Colonic mucosa (tissue), 4 donors: ENCODE data around the gene TNIP1. TPM values are rescaled to one million over a fixed set of nuclear protein-coding genes. Genes with fewer than 3 reads are reported as not detected.

Experiments
- DNase-seq: peaks from one replicate; pipeline ENCODE4 v3.0.0-alpha.2; 2020
- H3K27ac ChIP-seq: fragments of 200-600 bp; one replicate; pipeline ENCODE4 v1.8.0; 2021
- H3K27me3 ChIP-seq: fragments of 200-600 bp; one replicate; pipeline ENCODE4 v1.8.0; 2021
- H3K36me3 ChIP-seq: fragments of 200-600 bp; one replicate; pipeline ENCODE4 v1.8.0; 2021
- H3K4me1 ChIP-seq: fragments of 200-600 bp; one replicate; pipeline ENCODE4 v1.8.0; 2021; ENCODE audit warnings: mild to moderate bottlenecking
- H3K4me3 ChIP-seq: fragments of 200-600 bp; one replicate; pipeline ENCODE4 v1.8.0; 2021
- H3K9ac ChIP-seq, 2 donors: one replicate each; pipeline ENCODE4 v1.7.0; 2013; ENCODE audit warnings: control low read depth in 2 of 2, low read depth in 2 of 2, low read length in 2 of 2
- H3K9me3 ChIP-seq: fragments of 200-600 bp; one replicate; pipeline ENCODE4 v1.8.0; 2021
- CTCF ChIP-seq: fragments of 200-600 bp; IDR thresholded peaks from one replicate; pipeline ENCODE4 v1.8.0; 2022; ENCODE audit warnings: antibody characterized with exemption, mild to moderate bottlenecking
- intact Hi-C: fragments of 100-400 bp; cut with DNase I; formaldehyde crosslinking; loops from one replicate; pipeline ENCODE4 v1.14.1; 2022
- total RNA-seq, 2 donors: library from RNA; stranded (reverse); fragmentation: NEBNext Ultra II Directional in 1 of 2; extraction: Animal tissue kit (Norgen Biotek cat#: 25700) in 1 of 2; gene quantifications; one replicate each; pipeline ENCODE4 v1.2.1, GENCODE V29; 2021
- donor health status: healthy.
- donor health status: DM: no; HTN: no; CAD: no.
- donor health status: DM: no; HTN: no; CAD: no.

The TNIP1 gene
- total RNA-seq, 2 donors from 2014 or later = 153 to 220 TPM

GRCh38 chr5:151087486-151087885 is 6.7 kb upstream of the TNIP1 start:
- no peak for DNase-seq
- Histone ChIP-seq H3K36me3 (no peaks in the 10 kb centered on the region), H3K27me3 (no peaks in the 10 kb centered on the region), H3K9ac (peak overlapping the region in 1 of 2 donors; percentile 78), H3K4me1 (peaks cover 39% of the 10 kb centered on the region), H3K27ac (no peak overlapping the region), H3K9me3 (no peaks in the 10 kb centered on the region), H3K4me3 (no peak overlapping the region)
- intact Hi-C loops = no loop called here
- TF ChIP-seq CTCF = no peak

- Histone ChIP-seq H3K9ac (peak overlapping the region; percentile 61 to 78), H3K4me1 (peaks cover 41% of the 10 kb centered on the region), H3K4me3 (peak overlapping the region; percentile 25), H3K27me3 (no peaks in the 10 kb centered on the region), H3K9me3 (no peaks in the 10 kb centered on the region), H3K36me3 (no peaks in the 10 kb centered on the region), H3K27ac (peak overlapping the region; percentile 87)
- peak; percentile 71 for DNase-seq
- no peak for TF ChIP-seq CTCF
- intact Hi-C loops = no loop called here
These were observed 6.1 kb upstream of the TNIP1 start for GRCh38 chr5:151086905-151087360.

- intact Hi-C loops = no loop called here
- H3K27me3 ChIP-seq = no peaks in the 10 kb centered on the region
- H3K9ac ChIP-seq = peak overlapping the region; percentile 61 to 78
- peaks cover 41% of the 10 kb centered on the region for H3K4me1 ChIP-seq
- H3K9me3 ChIP-seq = no peaks in the 10 kb centered on the region
- peak overlapping the region; percentile 25 for H3K4me3 ChIP-seq
- peak overlapping the region; percentile 87 for H3K27ac ChIP-seq
- H3K36me3 ChIP-seq = no peaks in the 10 kb centered on the region
- no peak for DNase-seq
- TF ChIP-seq CTCF = no peak
These were observed 5.5 kb upstream of the TNIP1 start for GRCh38 chr5:151086192-151086869.

GRCh38 chr5:151085517-151086041 is 4.7 kb upstream of the TNIP1 start:
- H3K36me3 ChIP-seq = no peaks in the 10 kb centered on the region
- peak overlapping the region; percentile 87 for H3K27ac ChIP-seq
- H3K27me3 ChIP-seq = no peaks in the 10 kb centered on the region
- H3K9me3 ChIP-seq = no peaks in the 10 kb centered on the region
- intact Hi-C loops = no loop called here
- peak overlapping the region; percentile 25 for H3K4me3 ChIP-seq
- peak; percentile 82 for DNase-seq
- H3K4me1 ChIP-seq = peaks cover 41% of the 10 kb centered on the region
- no peak for TF ChIP-seq CTCF
- H3K9ac ChIP-seq = peak overlapping the region; percentile 48 to 78

- no peak for DNase-seq
- H3K9me3 ChIP-seq = no peaks in the 10 kb centered on the region
- peak overlapping the region; percentile 98 for H3K27ac ChIP-seq
- peaks cover 43% of the 10 kb centered on the region for H3K4me1 ChIP-seq
- no peaks in the 10 kb centered on the region for H3K36me3 ChIP-seq
- no peak overlapping the region for H3K9ac ChIP-seq
- H3K27me3 ChIP-seq = no peaks in the 10 kb centered on the region
- TF ChIP-seq CTCF = no peak
- H3K4me3 ChIP-seq = no peak overlapping the region
- intact Hi-C loops = no loop called here
These were observed 3.5 kb upstream of the TNIP1 start for GRCh38 chr5:151084363-151084762.
